ENCODE data around the gene STUM. TPM values are rescaled to one million over a fixed set of nuclear protein-coding genes. Genes with fewer than 3 reads are reported as not detected.

The STUM gene
- polyA plus RNA-seq, 1 of the 3 experiments (the other 2 are of a cell fraction): not detected

GRCh38 chr1:226586116-226586515 lies 37.6 kb downstream of the STUM start:
- no peak for TF ChIP-seq SIN3A (IDR thresholded peaks at IDR 0.05; ENCODE audit: borderline replicate concordance, low read depth, low read length)
- Histone ChIP-seq H2AFZ (ENCODE audit: low read depth) (no peak overlapping the region), H3K9ac (no peak overlapping the region), H3F3A (replicated peaks; ENCODE audit: insufficient read depth) (no peaks in the 10 kb centered on the region), H3K4me2 (no peak overlapping the region), H4K20me1 (ENCODE audit: insufficient read depth) (no peaks in the 10 kb centered on the region), H3K36me3 (replicated peaks in 1 of 2; ENCODE audit: control insufficient read depth in 1 of 2, insufficient read depth in 2 of 2, low read length in 1 of 2) (no peaks in the 10 kb centered on the region), H3K9me3 (no peaks in the 10 kb centered on the region), H3K27me3 (ENCODE audit: insufficient read depth) (no peaks in the 10 kb centered on the region; the same call in 1 of the 2 replicates), H3K27ac (ENCODE audit: low read depth in 2 of 2, low read length in 1 of 2) (no peak overlapping the region), H3K9me2 (no peaks in the 10 kb centered on the region), H3K4me3 (ENCODE audit: low read depth in 2 of 2, low read length in 1 of 2) (no peak overlapping the region), H3K79me2 (ENCODE audit: insufficient read depth) (no peaks in the 10 kb centered on the region), H3K4me1 (ENCODE audit: control insufficient read depth in 1 of 2, insufficient read depth in 2 of 2, low read depth in 1 of 2, low read length in 1 of 2) (peaks cover 0 to 2% of the 10 kb centered on the region in 2 experiments; a peak in 1 of 4 replicates)
- CTCF ChIA-PET: interaction anchor here (1.7 to 2.1 kb wide), 2 partner anchors 39 to 40 kb away, joined by 5 read pairs; no protein-coding TSS in a partner anchor
- POLR2A ChIA-PET: interaction anchor here (0.7 kb wide), 1 partner anchor 45 kb away, joined by 3 read pairs; no protein-coding TSS in a partner anchor
- DNase-seq: no peak
- WGBS (ENCODE audit: low lambda C conversion rate): 28% methylated on average over 2 of the region's 7 CpGs

GRCh38 chr1:226586650-226587422 lies 38.3 kb downstream of the STUM start:
- Histone ChIP-seq H3K4me2 (no peak overlapping the region), H2AFZ (ENCODE audit: low read depth) (no peak overlapping the region), H3K27ac (ENCODE audit: low read depth in 2 of 2, low read length in 1 of 2) (no peak overlapping the region), H3K4me1 (ENCODE audit: control insufficient read depth in 1 of 2, insufficient read depth in 2 of 2, low read depth in 1 of 2, low read length in 1 of 2) (peaks cover 0 to 2% of the 10 kb centered on the region in 2 experiments; a peak in 1 of 4 replicates), H3K9me2 (no peaks in the 10 kb centered on the region), H3K79me2 (ENCODE audit: insufficient read depth) (no peaks in the 10 kb centered on the region), H3K9ac (no peak overlapping the region), H4K20me1 (ENCODE audit: insufficient read depth) (no peaks in the 10 kb centered on the region), H3F3A (replicated peaks; ENCODE audit: insufficient read depth) (no peaks in the 10 kb centered on the region), H3K9me3 (no peaks in the 10 kb centered on the region), H3K36me3 (replicated peaks in 1 of 2; ENCODE audit: control insufficient read depth in 1 of 2, insufficient read depth in 2 of 2, low read length in 1 of 2) (no peaks in the 10 kb centered on the region), H3K4me3 (ENCODE audit: low read depth in 2 of 2, low read length in 1 of 2) (no peak overlapping the region), H3K27me3 (ENCODE audit: insufficient read depth) (no peaks in the 10 kb centered on the region; the same call in 1 of the 2 replicates)
- TF ChIP-seq USF2 (IDR thresholded peaks at IDR 0.05; ENCODE audit: borderline replicate concordance, low read depth, low read length) (no peak), NRF1 (IDR thresholded peaks at IDR 0.05; ENCODE audit: low read depth, low read length) (no peak), YY1 (IDR thresholded peaks at IDR 0.05; ENCODE audit: low read depth) (no peak), GATA2 (CRISPR knock-in tag; IDR thresholded peaks at IDR 0.05) (no peak), MAX (IDR thresholded peaks at IDR 0.05; ENCODE audit: low read depth) (no peak), RXRA (IDR thresholded peaks at IDR 0.05; ENCODE audit: borderline replicate concordance, low read depth) (no peak), MXI1 (IDR thresholded peaks at IDR 0.05; ENCODE audit: low read depth, low read length) (no peak), TCF12 (IDR thresholded peaks at IDR 0.05) (no peak), EZH2phosphoT487 (IDR thresholded peaks at IDR 0.05; ENCODE audit: borderline replicate concordance, low read depth) (no peak), EP300 (IDR thresholded peaks at IDR 0.05; ENCODE audit: borderline replicate concordance in 1 of 2, low read depth in 1 of 2, low read length in 1 of 2) (no peak), RFX5 (IDR thresholded peaks at IDR 0.05; ENCODE audit: low read length) (no peak), TAF1 (IDR thresholded peaks at IDR 0.05; ENCODE audit: borderline replicate concordance, low read depth, low read length) (no peak), ZBTB33 (IDR thresholded peaks at IDR 0.05; ENCODE audit: borderline replicate concordance, low read depth) (no peak)
- 40% methylated on average over 16 of the region's 16 CpGs for WGBS (ENCODE audit: low lambda C conversion rate)
- no peak for DNase-seq
- CTCF ChIA-PET: interaction anchor here (0.8 kb wide), 1 partner anchor 40 kb away, joined by 3 read pairs; no protein-coding TSS in a partner anchor
- POLR2A ChIA-PET: no interaction called here
